HEK293T (cell line): Measurements from ENCODE around the gene CLCN7.

Experiments used
- ARNT ChIP-seq: fragments of 450-650 bp; IDR thresholded peaks from 2 replicates; pipeline ENCODE4 v1.6.1; 2017; ENCODE audit warnings: mild to moderate bottlenecking
- CTBP1 ChIP-seq: fragments of 450-650 bp; IDR thresholded peaks from 2 replicates; pipeline ENCODE4 v1.6.1; 2016; ENCODE audit warnings: borderline replicate concordance
- ELF4 ChIP-seq: fragments of 450-650 bp; IDR thresholded peaks from 2 replicates; pipeline ENCODE4 v1.6.1; 2017; ENCODE audit warnings: antibody characterized with exemption
- FOXK2 ChIP-seq: fragments of 450-650 bp; IDR thresholded peaks from 2 replicates; pipeline ENCODE4 v1.6.1; 2016; ENCODE audit warnings: mild to moderate bottlenecking
- FOXM1 ChIP-seq: fragments of 450-650 bp; IDR thresholded peaks from 2 replicates; pipeline ENCODE4 v1.6.1; 2017; ENCODE audit warnings: mild to moderate bottlenecking, borderline replicate concordance
- HDGF ChIP-seq: fragments of 450-650 bp; IDR thresholded peaks from 2 replicates; pipeline ENCODE4 v1.6.1; 2017; ENCODE audit warnings: antibody characterized with exemption, borderline replicate concordance
- NFRKB ChIP-seq: fragments of 450-650 bp; IDR thresholded peaks from 2 replicates; pipeline ENCODE4 v1.6.1; 2016; ENCODE audit warnings: mild to moderate bottlenecking, moderate library complexity
- SP1 ChIP-seq: fragments of 450-650 bp; IDR thresholded peaks from 2 replicates; pipeline ENCODE4 v1.6.1; 2017
- SUZ12 ChIP-seq: fragments of 450-650 bp; IDR thresholded peaks from 2 replicates; pipeline ENCODE4 v1.6.1; 2016; ENCODE audit warnings: mild to moderate bottlenecking

DNA sequence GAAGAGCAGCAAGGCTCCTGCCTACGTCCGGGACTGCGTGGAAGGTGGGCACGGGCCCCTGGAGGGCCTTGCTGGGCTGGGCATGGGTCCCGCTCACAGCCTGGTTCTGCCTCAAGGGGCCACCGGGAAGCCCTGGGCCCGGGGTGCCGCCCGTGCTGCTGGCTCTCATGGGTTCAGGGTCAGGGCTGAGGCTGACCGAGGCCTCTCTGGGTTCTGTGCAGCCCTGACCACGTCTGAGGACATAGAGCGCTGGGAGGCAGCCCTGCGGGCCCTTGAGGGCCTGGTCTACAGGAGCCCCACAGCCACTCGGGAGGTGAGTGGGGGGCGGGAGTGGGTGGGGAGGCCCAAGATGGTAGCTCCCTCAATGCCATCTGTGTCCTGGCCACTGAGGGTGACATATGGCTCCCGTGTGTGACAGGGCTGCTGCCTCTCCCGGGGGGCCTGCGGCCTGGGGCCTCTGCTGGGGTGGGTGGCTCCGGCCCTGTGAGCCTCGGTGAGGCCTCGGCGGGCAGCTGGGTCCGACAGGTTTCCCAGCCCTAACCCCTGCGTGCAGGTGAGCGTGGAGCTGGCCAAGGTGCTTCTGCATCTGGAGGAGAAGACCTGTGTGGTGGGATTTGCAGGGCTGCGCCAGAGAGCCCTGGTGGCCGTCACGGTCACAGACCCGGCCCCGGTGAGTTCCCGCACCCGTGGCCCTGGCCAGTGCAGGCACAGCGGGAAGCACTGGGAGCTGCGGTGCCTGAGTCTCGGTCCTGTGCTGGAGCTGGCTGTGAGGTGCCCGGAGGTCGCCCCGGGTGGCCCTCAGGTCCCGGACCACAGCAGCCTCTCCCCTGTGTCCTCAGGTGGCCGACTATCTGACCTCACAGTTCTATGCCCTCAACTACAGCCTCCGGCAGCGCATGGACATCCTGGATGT is 27.5 kb upstream of the CLCN7 start:
- TF ChIP-seq SP1 (no peak), FOXK2 (no peak), CTBP1 (no peak), HDGF (no peak), FOXM1 (no peak), SUZ12 (no peak), NFRKB (no peak), ELF4 (no peak), ARNT (no peak)
